HPDE6-E6E7 (cell line): ENCODE results near the gene ATMIN.

ENCODE experiments used
- DNase-seq: peaks from one replicate; pipeline ENCODE4 v3.0.0; 2011; ENCODE audit warnings: missing footprints; ENCODE audit errors: extremely low spot score

The ATMIN gene

GRCh38 chr16:81067166-81067565, 31.5 kb downstream of the ATMIN start:
- no peak for DNase-seq

GRCh38 chr16:81069063-81069462, 33.4 kb downstream of the ATMIN start:
- no peak for DNase-seq

GRCh38 chr16:81070979-81071378, 35.3 kb downstream of the ATMIN start:
- no peak for DNase-seq

DNA sequence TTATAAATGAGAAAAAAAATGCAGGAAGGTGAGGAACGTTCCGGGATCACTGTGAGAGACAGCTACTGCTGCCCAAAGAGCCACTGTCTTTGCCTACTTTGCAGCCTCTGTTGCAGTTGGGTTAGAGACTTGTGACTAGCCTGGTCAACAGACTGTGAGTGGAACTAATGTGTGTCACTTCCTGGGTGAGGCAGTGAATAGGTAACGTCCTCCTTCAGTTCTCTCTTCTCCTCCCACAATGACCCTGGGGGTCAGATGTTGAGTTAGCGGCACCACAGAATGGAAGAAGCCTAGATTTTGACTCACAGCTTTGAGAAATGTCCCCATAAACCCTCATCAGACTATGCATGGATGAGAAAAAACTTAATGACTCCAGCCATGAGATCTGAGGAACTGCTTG, 36.2 kb downstream of the ATMIN start:
- DNase-seq, result peak; percentile 68

DNA sequence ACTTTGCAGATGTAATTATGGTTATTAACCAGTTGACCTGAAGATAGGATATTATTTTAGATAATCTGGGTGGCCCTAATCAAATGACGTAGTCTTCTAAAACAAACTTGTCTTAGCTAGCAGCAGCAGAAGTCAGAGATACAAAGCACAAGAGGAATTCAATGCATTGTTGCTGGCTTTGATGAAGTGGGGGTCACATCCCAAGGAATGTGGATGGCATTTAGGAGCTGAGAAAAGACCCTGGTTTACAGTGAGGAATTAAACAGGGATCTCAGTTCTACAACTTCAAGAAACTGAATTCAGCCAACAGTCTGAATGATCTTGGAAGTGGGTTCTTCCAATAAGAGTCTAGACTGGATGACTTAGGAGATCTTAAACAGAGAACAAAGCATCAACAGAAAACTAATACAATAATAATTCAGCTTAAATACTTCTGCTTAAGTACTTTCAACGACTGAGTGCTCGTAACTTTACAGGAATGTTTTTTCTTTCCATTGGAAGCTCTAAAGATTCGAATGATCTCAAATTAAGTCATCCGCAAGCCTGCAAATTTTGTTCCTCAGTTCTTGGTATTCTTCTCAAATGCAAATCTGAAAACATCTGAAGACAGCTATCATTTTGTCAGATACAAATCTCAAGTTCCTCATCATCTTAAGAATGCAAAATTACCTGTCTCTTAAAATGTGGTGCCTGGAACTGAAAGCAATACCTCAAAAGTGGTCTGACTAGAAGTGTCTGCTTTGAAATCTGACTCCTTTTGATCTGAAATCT, 38.1 kb downstream of the ATMIN start:
- DNase-seq, result no peak

- peak; percentile 82 for DNase-seq
These were observed 41.0 kb downstream of the ATMIN start for GRCh38 chr16:81076566-81077075.

DNA sequence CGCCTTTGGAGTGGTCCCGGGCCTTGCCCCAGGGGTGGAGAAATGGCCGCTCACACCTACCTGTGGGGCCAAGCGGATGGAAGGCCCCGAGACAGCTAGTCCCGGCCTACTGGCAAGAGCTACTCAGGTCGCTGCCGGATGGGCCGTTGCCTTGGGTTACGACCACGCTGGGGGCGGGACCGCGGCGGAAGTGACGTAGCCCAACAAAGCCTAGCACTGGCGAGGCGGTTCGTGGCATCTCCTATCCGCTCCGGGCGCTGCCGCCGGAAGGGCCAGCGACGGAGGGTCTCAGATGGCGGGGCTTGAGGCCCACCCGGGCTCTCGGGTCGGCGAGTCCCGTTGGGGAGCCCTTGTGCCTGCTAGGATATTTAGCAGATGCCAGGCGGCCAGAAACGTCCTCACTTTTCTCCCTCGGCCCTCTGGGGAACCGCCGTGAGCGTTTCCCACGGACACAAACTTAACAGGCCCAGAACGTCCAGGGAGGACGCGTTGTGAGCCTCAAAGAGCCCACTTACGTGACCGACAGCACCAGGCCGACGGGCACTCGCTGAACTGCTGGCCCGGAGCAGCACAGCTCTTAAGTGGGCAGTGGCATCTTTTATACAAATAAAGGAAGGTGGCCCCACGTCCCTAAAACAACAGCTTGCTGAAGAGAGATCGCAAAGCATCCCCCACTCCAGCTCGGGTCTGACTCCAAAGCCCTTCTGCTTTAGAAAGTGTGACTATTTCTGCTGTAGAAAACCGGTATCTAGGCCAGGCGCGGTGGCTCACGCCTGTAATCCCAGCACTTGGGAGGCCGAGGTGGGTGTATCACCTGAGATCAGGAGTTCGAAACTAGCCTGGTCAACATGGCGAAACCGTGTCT, 41.7 kb downstream of the ATMIN start, which contains the start of gene C16orf46:
Gene C16orf46, minus strand, starts transcription at position 163 of the 865 bp plus-strand sequence. CDS start 13,283 bp downstream, outside the sequence.
- DNase-seq, result peak; percentile 99

GRCh38 chr16:81080233-81080632, 44.6 kb downstream of the ATMIN start:
- DNase-seq, result no peak

DNA sequence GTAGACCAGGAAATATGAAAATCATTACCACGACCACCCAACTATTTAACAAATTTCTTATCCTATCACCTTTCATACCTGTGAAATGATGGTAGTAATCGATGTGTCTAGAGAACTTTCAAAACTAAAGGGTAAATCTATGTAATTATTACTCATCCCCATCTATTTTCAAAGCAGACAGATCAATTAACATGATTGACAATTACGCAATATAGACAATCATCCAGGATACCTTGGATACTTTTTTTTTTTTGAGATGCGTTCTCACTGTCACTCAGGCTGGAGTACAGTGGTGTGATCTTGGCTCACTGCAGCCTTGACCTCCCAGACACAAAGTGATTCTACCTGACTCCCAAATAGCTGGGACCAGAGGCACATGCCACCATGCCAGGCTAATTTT, 45.4 kb downstream of the ATMIN start:
- DNase-seq, result no peak

DNA sequence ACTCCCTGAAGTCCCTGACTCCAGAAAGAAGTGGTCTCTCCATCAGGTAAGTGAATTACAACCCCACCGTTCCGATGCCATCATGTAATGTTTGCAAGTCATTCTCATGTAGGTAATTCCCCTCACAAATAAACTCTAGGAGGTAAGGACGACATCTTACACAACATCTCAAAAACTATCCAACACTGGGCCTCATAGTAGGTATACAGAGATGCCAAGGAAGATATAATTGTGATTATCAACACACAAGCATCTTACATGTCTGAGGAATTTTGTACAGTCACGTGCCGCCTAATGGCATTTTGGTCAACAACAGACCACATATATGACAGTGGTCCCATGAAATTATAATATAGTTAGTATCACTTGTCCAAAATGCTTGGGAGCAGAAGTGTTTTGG, 53.2 kb downstream of the ATMIN start:
- DNase-seq, result no peak

DNA sequence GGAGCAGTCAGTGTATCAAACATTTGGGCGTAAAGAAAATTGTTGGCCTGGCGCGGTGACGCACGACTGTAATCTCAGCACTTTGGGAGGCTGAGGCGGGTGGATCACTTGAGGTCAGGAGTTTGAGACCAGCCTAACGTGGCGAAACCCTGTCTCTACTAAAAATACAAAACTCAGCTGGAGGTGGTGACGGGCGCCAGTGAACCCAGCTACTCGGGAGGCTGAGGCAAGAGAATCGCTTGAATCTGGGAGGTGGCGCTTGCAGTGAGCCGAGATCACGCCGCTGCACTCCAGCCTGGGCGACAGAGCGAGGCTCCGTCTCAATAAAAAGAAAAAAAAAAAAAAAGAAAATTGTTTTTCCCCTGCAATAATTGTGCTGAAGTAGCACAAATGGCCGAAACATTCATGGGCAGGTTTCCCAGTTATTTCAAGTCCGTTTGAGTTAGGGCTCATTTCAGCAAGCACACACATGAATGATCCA, 59.2 kb downstream of the ATMIN start:
- DNase-seq, result no peak

DNA sequence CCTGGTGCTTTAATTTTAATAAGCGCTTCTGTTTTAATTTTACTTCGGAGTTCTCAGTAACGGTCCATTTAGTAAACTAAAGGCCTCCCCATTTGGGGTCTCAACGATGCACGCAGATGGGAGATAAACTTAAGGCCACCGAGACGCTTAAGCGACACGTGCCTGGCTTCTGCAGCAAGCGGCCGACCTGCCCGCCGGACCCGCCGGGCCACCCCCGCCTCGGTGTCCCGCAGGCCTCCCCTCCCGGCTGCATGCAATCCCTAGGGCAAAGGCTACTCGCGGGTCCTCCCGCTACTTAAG, 60.0 kb downstream of the ATMIN start:
- DNase-seq, result no peak

- peak; percentile 99 for DNase-seq
These were observed 60.5 kb downstream of the ATMIN start, which contains the start of gene GCSH for GRCh38 chr16:81095953-81096714. Gene GCSH, minus strand, starts transcription at chr16:81096395. Its CDS starts 117 bp downstream, at chr16:81096278.

GRCh38 chr16:81096715-81097208, 61.1 kb downstream of the ATMIN start:
- no peak for DNase-seq
